GM21367 (cell line): ENCODE results near the gene BRF1.

ENCODE experiments used
- ATAC-seq: cut with Tn5 transposase; IDR thresholded peaks from one replicate; pipeline ENCODE4 v1.9.1; 2021; ENCODE audit not compliant: unreplicated experiment

The BRF1 gene

GRCh38 chr14:105212541-105213300, 88.1 kb downstream of the BRF1 start:
- no peak for ATAC-seq

GRCh38 chr14:105211758-105212089, 89.1 kb downstream of the BRF1 start:
- ATAC-seq, result no peak

- ATAC-seq, result no peak
Measured at GRCh38 chr14:105211086-105211757, 89.6 kb downstream of the BRF1 start.

GRCh38 chr14:105210266-105211025, 90.4 kb downstream of the BRF1 start:
- ATAC-seq, result no peak

GRCh38 chr14:105209646-105210045, 91.2 kb downstream of the BRF1 start:
- ATAC-seq, result no peak

- ATAC-seq, result no peak
Measured at GRCh38 chr14:105209091-105209490, 91.7 kb downstream of the BRF1 start.

GRCh38 chr14:105208738-105209075, 92.1 kb downstream of the BRF1 start:
- no peak for ATAC-seq

GRCh38 chr14:105207996-105208737, 92.6 kb downstream of the BRF1 start:
- no peak for ATAC-seq

- ATAC-seq, result no peak
Measured at GRCh38 chr14:105207460-105207901, 93.3 kb downstream of the BRF1 start.

- no peak for ATAC-seq
Measured at GRCh38 chr14:105206873-105207272, 93.9 kb downstream of the BRF1 start.

GRCh38 chr14:105205673-105206208, 95.1 kb downstream of the BRF1 start:
- ATAC-seq, result no peak

GRCh38 chr14:105204931-105205672, 95.7 kb downstream of the BRF1 start:
- no peak for ATAC-seq

- no peak for ATAC-seq
Measured at GRCh38 chr14:105204206-105204930, 96.4 kb downstream of the BRF1 start.

GRCh38 chr14:105203701-105204100, 97.1 kb downstream of the BRF1 start:
- ATAC-seq, result no peak

GRCh38 chr14:105203057-105203531, 97.7 kb downstream of the BRF1 start:
- ATAC-seq, result no peak

- ATAC-seq, result no peak
Measured at GRCh38 chr14:105201925-105202513, 98.8 kb downstream of the BRF1 start.

GRCh38 chr14:105201156-105201924, 99.5 kb downstream of the BRF1 start:
- no peak for ATAC-seq

- ATAC-seq, result no peak
Measured at GRCh38 chr14:105200641-105201040, 100.2 kb downstream of the BRF1 start.
